Measurements from ENCODE around the gene HKDC1. TPM values are rescaled to one million over a fixed set of nuclear protein-coding genes. Genes with fewer than 3 reads are reported as not detected.
"Not testable (repeated sequence)": the region's sequence is repeated elsewhere in the genome, so short reads cannot be mapped to it uniquely, and the experiment has no call there.

HKDC1 gene
- total and polyA plus RNA-seq, 4 donors, result 0.53 to 20.0 (median 5.2) TPM

DNA sequence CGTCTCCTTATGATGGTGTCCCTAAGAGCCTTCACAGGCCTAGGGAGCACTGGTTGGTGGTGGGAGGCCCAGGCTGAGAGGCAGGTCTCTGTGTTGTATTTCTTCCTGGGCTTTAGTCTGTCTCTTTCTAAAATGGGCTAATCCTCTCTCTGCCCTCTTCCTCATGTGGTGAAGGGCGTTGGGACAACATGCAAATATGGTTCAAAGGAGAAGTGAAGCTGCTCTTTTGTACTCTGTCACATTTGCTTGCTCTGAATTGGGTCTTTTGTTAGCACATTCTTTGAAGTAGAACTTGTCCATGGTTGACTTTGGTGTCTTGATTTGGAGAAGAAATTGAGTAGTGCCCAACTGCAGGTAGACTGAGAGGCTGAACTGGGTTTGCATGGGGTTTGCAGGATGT, 59.0 kb downstream of the HKDC1 start:
- no peak for DNase-seq (ENCODE audit: low spot score)
- TF ChIP-seq FOXA1 (IDR thresholded peaks at IDR 0.05) (no peak), EGR1 (IDR thresholded peaks at IDR 0.05; ENCODE audit: low read depth in 2 of 2) (no peak)
- Histone ChIP-seq H3K9ac (ENCODE audit: low read depth in 1 of 2, low read length in 2 of 2) (no peak overlapping the region), H3K27me3 (ENCODE audit: control insufficient read depth in 4 of 4, insufficient read depth in 4 of 4, low read length in 3 of 4) (no peaks in the 10 kb centered on the region), H3K27ac (ENCODE audit: low read depth in 1 of 2, low read length in 2 of 2) (no peak overlapping the region), H3K4me3 (ENCODE audit: low read depth in 1 of 3, low read length in 3 of 3) (no peak overlapping the region), H3K9me3 (ENCODE audit: control insufficient read depth in 4 of 4, low read length in 3 of 4) (no peaks in the 10 kb centered on the region), H3K36me3 (ENCODE audit: control insufficient read depth in 4 of 4, insufficient read depth in 3 of 4, low read depth in 1 of 4, low read length in 3 of 4) (no peaks in the 10 kb centered on the region), H3K4me1 (ENCODE audit: control insufficient read depth in 4 of 4, insufficient read depth in 4 of 4, low read length in 3 of 4) (peaks cover 0 to 3% (median 0%) of the 10 kb centered on the region in 4 donors)
- WGBS, result 83% methylated on average over 2 of the region's 2 CpGs

DNA sequence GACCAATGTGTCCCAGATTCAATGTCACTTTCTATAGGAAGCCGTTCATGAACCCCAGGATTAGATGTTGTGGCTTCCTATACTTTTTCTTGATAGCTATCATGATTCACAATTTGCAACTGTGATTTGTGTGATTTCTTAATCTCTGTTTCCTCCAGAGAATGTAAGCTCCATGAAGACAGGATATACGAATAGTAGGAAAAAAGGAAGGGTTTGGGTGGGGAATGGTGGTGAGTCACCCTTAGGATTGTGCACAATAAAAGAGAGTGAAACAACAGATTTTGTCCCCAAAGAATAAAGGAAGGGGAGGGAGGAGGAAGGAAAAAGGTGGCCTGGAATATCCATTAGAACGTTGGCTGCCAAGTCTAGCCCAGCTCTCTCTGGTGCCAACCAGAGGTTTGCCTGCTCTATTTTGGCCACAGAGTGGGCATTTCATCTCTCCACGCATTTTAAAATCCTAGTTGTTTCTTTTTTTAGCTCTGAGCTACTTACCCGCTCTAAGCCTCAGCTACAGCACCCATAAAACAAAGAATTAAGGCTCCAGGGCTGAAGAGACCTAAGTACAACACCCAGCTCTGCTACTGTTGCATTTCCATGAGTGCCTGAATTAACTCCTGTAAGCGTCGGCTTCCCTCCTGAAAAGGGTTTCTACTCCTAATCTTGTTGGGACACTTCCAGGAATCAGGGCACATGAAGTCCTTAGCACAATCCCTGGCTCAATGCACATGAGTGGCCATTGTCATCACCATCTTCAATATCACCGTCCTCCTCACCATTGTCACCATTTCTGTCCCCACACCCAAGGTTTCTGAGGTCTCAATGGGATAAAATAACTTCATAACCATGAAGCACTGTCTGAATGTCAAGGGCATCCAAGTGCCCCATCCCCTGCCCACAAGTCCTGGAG, 61.6 kb downstream of the HKDC1 start:
- H3K4me1 ChIP-seq (ENCODE audit: control insufficient read depth in 4 of 4, insufficient read depth in 4 of 4, low read length in 3 of 4), result peaks cover 0 to 3% (median 0%) of the 10 kb centered on the region in 4 donors
- peaks cover 0 to 2% (median 0%) of the 10 kb centered on the region in 4 donors for H3K27me3 ChIP-seq (ENCODE audit: control insufficient read depth in 4 of 4, insufficient read depth in 4 of 4, low read length in 3 of 4)
- WGBS, result 86% methylated on average over 8 of the region's 8 CpGs
- no peak overlapping the region for H3K27ac ChIP-seq (ENCODE audit: low read depth in 1 of 2, low read length in 2 of 2)
- TF ChIP-seq HNF4A (conservative IDR thresholded peaks at IDR 0.05), result no peak
- TF ChIP-seq NR2F2 (IDR thresholded peaks at IDR 0.05), result no peak
- no peak for TF ChIP-seq JUND (IDR thresholded peaks at IDR 0.05)
- no peak for TF ChIP-seq FOXA1 (IDR thresholded peaks at IDR 0.05)
- no peak for TF ChIP-seq HNF4G (IDR thresholded peaks at IDR 0.05)
- no peak for TF ChIP-seq ATF3 (IDR thresholded peaks at IDR 0.05)
- no peak for TF ChIP-seq TAF1 (conservative IDR thresholded peaks at IDR 0.05)
- TF ChIP-seq ZBTB33 (IDR thresholded peaks at IDR 0.05), result no peak
- TF ChIP-seq EGR1 (IDR thresholded peaks at IDR 0.05; ENCODE audit: low read depth in 2 of 2), result no peak
- TF ChIP-seq, protein P1, sequence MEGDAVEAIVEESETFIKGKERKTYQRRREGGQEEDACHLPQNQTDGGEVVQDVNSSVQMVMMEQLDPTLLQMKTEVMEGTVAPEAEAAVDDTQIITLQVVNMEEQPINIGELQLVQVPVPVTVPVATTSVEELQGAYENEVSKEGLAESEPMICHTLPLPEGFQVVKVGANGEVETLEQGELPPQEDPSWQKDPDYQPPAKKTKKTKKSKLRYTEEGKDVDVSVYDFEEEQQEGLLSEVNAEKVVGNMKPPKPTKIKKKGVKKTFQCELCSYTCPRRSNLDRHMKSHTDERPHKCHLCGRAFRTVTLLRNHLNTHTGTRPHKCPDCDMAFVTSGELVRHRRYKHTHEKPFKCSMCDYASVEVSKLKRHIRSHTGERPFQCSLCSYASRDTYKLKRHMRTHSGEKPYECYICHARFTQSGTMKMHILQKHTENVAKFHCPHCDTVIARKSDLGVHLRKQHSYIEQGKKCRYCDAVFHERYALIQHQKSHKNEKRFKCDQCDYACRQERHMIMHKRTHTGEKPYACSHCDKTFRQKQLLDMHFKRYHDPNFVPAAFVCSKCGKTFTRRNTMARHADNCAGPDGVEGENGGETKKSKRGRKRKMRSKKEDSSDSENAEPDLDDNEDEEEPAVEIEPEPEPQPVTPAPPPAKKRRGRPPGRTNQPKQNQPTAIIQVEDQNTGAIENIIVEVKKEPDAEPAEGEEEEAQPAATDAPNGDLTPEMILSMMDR (IDR thresholded peaks at IDR 0.05; ENCODE audit: low read depth, low read length, missing input control), result no peak
- no peak for TF ChIP-seq SP1 (IDR thresholded peaks at IDR 0.05)
- no peak overlapping the region for H3K4me3 ChIP-seq (ENCODE audit: low read depth in 1 of 3, low read length in 3 of 3)
- H3K9me3 ChIP-seq (ENCODE audit: control insufficient read depth in 4 of 4, low read length in 3 of 4), result no peaks in the 10 kb centered on the region
- no peak overlapping the region for H3K9ac ChIP-seq (ENCODE audit: low read depth in 1 of 2, low read length in 2 of 2)
- DNase-seq (ENCODE audit: low spot score), result no peak
- H3K36me3 ChIP-seq (ENCODE audit: control insufficient read depth in 4 of 4, insufficient read depth in 3 of 4, low read depth in 1 of 4, low read length in 3 of 4), result no peaks in the 10 kb centered on the region

GRCh38 chr10:69284402-69284801, 64.3 kb downstream of the HKDC1 start:
- H3K27me3 ChIP-seq (ENCODE audit: control insufficient read depth in 4 of 4, insufficient read depth in 4 of 4, low read length in 3 of 4); H3K4me1 ChIP-seq (ENCODE audit: control insufficient read depth in 4 of 4, insufficient read depth in 4 of 4, low read length in 3 of 4); H3K9me3 ChIP-seq (ENCODE audit: control insufficient read depth in 4 of 4, low read length in 3 of 4); H3K4me3 ChIP-seq (ENCODE audit: low read depth in 1 of 3, low read length in 3 of 3); DNase-seq (ENCODE audit: low spot score); H3K9ac ChIP-seq (ENCODE audit: low read depth in 1 of 2, low read length in 2 of 2); H3K27ac ChIP-seq (ENCODE audit: low read depth in 1 of 2, low read length in 2 of 2); H3K36me3 ChIP-seq (ENCODE audit: control insufficient read depth in 4 of 4, insufficient read depth in 3 of 4, low read depth in 1 of 4, low read length in 3 of 4): not testable (repeated sequence)
- WGBS, result 91% methylated on average over 6 of the region's 6 CpGs
